IMR-90 (cell line): Measurements from ENCODE around the gene TMEM72. TPM values are rescaled to one million over a fixed set of nuclear protein-coding genes. Genes with fewer than 3 reads are reported as not detected.

Experiments
- ATAC-seq: fragments of 200-7000 bp; cut with Tn5 transposase; 2 replicates; pipeline ENCODE4 v1.9.1; 2020; ENCODE audit warnings: low read depth, mild to moderate bottlenecking, moderate library complexity
- BruUV-seq: library from RNA; stranded (reverse); fragments of 400-500 nt; replicated peaks from 2 replicates; lab custom pipeline; 2021; lab: Mats Ljungman, UMichigan
- CTCF ChIA-PET: fragments of 300-600 bp; formaldehyde crosslinking; extraction: SDS; loops from one replicate; lab custom pipeline; 2021; ENCODE audit warnings: antibody characterized with exemption; lab: Yijun Ruan, JAX
- POLR2A ChIA-PET: fragments of 300-600 bp; sonication (Branson Sonifier 250); formaldehyde crosslinking; loops from one replicate; lab custom pipeline; 2022; ENCODE audit warnings: antibody characterized with exemption; ENCODE audit not compliant: unreplicated experiment; lab: Charles Lee
- DNase-seq: peaks from one replicate; pipeline ENCODE4 v3.0.0; 2013
- H2AFZ ChIP-seq: replicated peaks from 2 replicates; pipeline ENCODE3; 2013; ENCODE audit warnings: low read length, mild to moderate bottlenecking; ENCODE audit not compliant: poor library complexity
- H2AK5ac ChIP-seq: 2 replicates; pipeline ENCODE4 v1.6.1; 2013; ENCODE audit warnings: low read depth, low read length, inconsistent platforms
- H2AK9ac ChIP-seq: replicated peaks from 2 replicates; pipeline ENCODE3; 2013; ENCODE audit warnings: mild to moderate bottlenecking, low read depth, low read length, moderate library complexity; ENCODE audit not compliant: poor library complexity
- H2BK120ac ChIP-seq: 2 replicates; pipeline ENCODE4 v1.6.1; 2013; ENCODE audit warnings: low read depth, low read length, inconsistent platforms
- H2BK15ac ChIP-seq: 3 replicates; pipeline ENCODE4 v1.6.1; 2013; ENCODE audit warnings: low read depth, low read length, inconsistent platforms
- H2BK20ac ChIP-seq: 2 replicates; pipeline ENCODE4 v1.6.1; 2013; ENCODE audit warnings: low read depth, mild to moderate bottlenecking, inconsistent platforms, low read length, moderate library complexity
- H2BK5ac ChIP-seq: 2 replicates; pipeline ENCODE4 v1.6.1; 2013; ENCODE audit warnings: mild to moderate bottlenecking, low read depth, low read length, inconsistent platforms; ENCODE audit not compliant: poor library complexity, severe bottlenecking
- H3K14ac ChIP-seq: replicated peaks from 2 replicates; pipeline ENCODE4 v1.6.1; 2013; ENCODE audit warnings: low read depth, low read length, inconsistent platforms
- H3K18ac ChIP-seq: 2 replicates; pipeline ENCODE4 v1.6.1; 2013; ENCODE audit warnings: low read depth, low read length, control low read depth
- H3K23ac ChIP-seq: 2 replicates; pipeline ENCODE4 v1.6.1; 2013; ENCODE audit warnings: low read depth, low read length, inconsistent platforms
- H3K27ac ChIP-seq: 2 replicates; pipeline ENCODE4 v1.5.1; 2013; ENCODE audit warnings: mild to moderate bottlenecking, control low read depth, low read length; ENCODE audit not compliant: insufficient read depth
- H3K27me3 ChIP-seq: 2 replicates; pipeline ENCODE4 v1.6.1; 2013; ENCODE audit warnings: low read length; ENCODE audit not compliant: control insufficient read depth, insufficient read depth
- H3K36me3 ChIP-seq: 2 replicates; pipeline ENCODE4 v1.6.1; 2013; ENCODE audit warnings: low read length, mixed read lengths; ENCODE audit not compliant: control insufficient read depth, insufficient read depth
- H3K4ac ChIP-seq: 2 replicates; pipeline ENCODE4 v1.6.1; 2013; ENCODE audit warnings: low read depth, low read length, inconsistent platforms
- H3K4me1 ChIP-seq: 2 replicates; pipeline ENCODE4 v1.6.1; 2013; ENCODE audit warnings: low read length, mixed read lengths; ENCODE audit not compliant: control insufficient read depth, insufficient read depth
- H3K4me2 ChIP-seq: 2 replicates; pipeline ENCODE4 v1.6.1; 2013; ENCODE audit warnings: low read depth, mild to moderate bottlenecking, control low read depth, low read length, moderate library complexity
- H3K4me3 ChIP-seq: 2 replicates; pipeline ENCODE4 v1.5.1; 2013; ENCODE audit warnings: low read depth, mild to moderate bottlenecking, control low read depth, low read length, moderate library complexity; ENCODE audit not compliant: insufficient read depth
- H3K56ac ChIP-seq: 2 replicates; pipeline ENCODE4 v1.6.1; 2013; ENCODE audit warnings: low read length, inconsistent platforms; ENCODE audit not compliant: insufficient read depth; ENCODE audit errors: extremely low read depth
- H3K79me1 ChIP-seq, 2 experiments: 2 replicates each; pipeline ENCODE4 v1.6.1; 2013; ENCODE audit warnings: low read length in 2 of 2, inconsistent platforms in 1 of 2, low read depth in 1 of 2
- H3K9ac ChIP-seq: 2 replicates; pipeline ENCODE4 v1.6.1; 2013; ENCODE audit warnings: low read depth, low read length, control low read depth
- H3K9me1 ChIP-seq: 2 replicates; pipeline ENCODE4 v1.6.1; 2013; ENCODE audit warnings: low read length, inconsistent platforms; ENCODE audit not compliant: insufficient read depth
- H3K9me3 ChIP-seq: 2 replicates; pipeline ENCODE4 v1.6.1; 2013; ENCODE audit warnings: low read length; ENCODE audit not compliant: control insufficient read depth, insufficient read depth
- H4K20me1 ChIP-seq: 2 replicates; pipeline ENCODE4 v1.6.1; 2013; ENCODE audit warnings: low read length, inconsistent platforms; ENCODE audit not compliant: insufficient read depth
- H4K5ac ChIP-seq: 2 replicates; pipeline ENCODE4 v1.6.1; 2013; ENCODE audit warnings: mild to moderate bottlenecking, low read depth, low read length, control low read depth
- H4K8ac ChIP-seq, 2 experiments: 2 replicates each; pipeline ENCODE4 v1.6.1; 2013; ENCODE audit warnings: low read depth in 2 of 2, low read length in 2 of 2, control low read depth in 1 of 2, inconsistent platforms in 1 of 2
- H4K91ac ChIP-seq: 2 replicates; pipeline ENCODE4 v1.6.1; 2013; ENCODE audit warnings: low read depth, low read length, inconsistent platforms; ENCODE audit not compliant: insufficient read depth
- BHLHE40 ChIP-seq: fragments of 150-350 bp; IDR thresholded peaks from 2 replicates; pipeline ENCODE4 v1.6.1; 2016; ENCODE audit warnings: mild to moderate bottlenecking, low read depth, low read length
- CHD1 ChIP-seq: IDR thresholded peaks from 2 replicates; pipeline ENCODE4 v1.6.1; 2012; ENCODE audit warnings: low read depth, low read length, improper control_type of control experiment
- NFE2L2 ChIP-seq: fragments of 150-350 bp; IDR thresholded peaks from 2 replicates; pipeline ENCODE4 v1.6.1; 2016; ENCODE audit warnings: low read depth, mild to moderate bottlenecking, low read length
- RAD21 ChIP-seq: IDR thresholded peaks from 2 replicates; pipeline ENCODE4 v1.6.1; 2012; ENCODE audit warnings: low read length, improper control_type of control experiment
- RCOR1 ChIP-seq: IDR thresholded peaks from 2 replicates; pipeline ENCODE4 v1.6.1; 2012; ENCODE audit warnings: mild to moderate bottlenecking, low read length, improper control_type of control experiment; ENCODE audit not compliant: insufficient replicate concordance
- SMC3 ChIP-seq: fragments of 150-350 bp; IDR thresholded peaks from 2 replicates; pipeline ENCODE4 v1.6.1; 2016; ENCODE audit warnings: low read depth, mild to moderate bottlenecking, antibody characterized with exemption, low read length, moderate library complexity
- WGBS, 2 experiments: methylation state at CpG; one replicate each; pipeline versions ENCODE4 v1.1.5 to v1.1.7; 2013; ENCODE audit warnings: missing lambda C conversion rate in 2 of 2; ENCODE audit not compliant: insufficient read length in 1 of 2; ENCODE audit errors: extremely low coverage in 2 of 2; 5-methylcytosine and 5-hydroxymethylcytosine counted together
- dilution Hi-C: fragments of 300-500 bp; cut with HindIII; formaldehyde crosslinking; loops from one replicate; pipeline ENCODE4 v1.14.3; 2018; ENCODE audit warnings: low sequenced_read_pairs; ENCODE audit not compliant: unreplicated experiment
- in situ Hi-C: fragments of 300-500 bp; cut with MboI; formaldehyde crosslinking; loops from 3 replicates; pipeline ENCODE4 v1.14.3; 2019; ENCODE audit warnings: low sequenced_read_pairs, inconsistent platforms, mixed read lengths
- intact Hi-C: fragments of 100-400 bp; cut with micrococcal nuclease; formaldehyde crosslinking; loops from 2 replicates; pipeline ENCODE4 v1.10.0; 2022
- polyA plus RNA-seq, 3 experiments: library from polyadenylated mRNA; depleted of rRNA; stranded (reverse); fragments of >200 nt; gene quantifications; 2 replicates each; pipeline ENCODE4 v1.2.3, GENCODE V29; 2012; ENCODE audit warnings: low replicate concordance in 1 of 3
- total RNA-seq: library from RNA; depleted of rRNA; stranded (reverse); fragments of >200 nt; gene quantifications from 2 replicates; pipeline ENCODE4 v1.2.3, GENCODE V29; 2012
- TF ChIP-seq, protein P1 (sequence below): fragments of 150-350 bp; IDR thresholded peaks from 2 replicates; pipeline ENCODE4 v1.6.1; 2017; ENCODE audit warnings: mild to moderate bottlenecking, antibody characterized with exemption, low read length, low read depth
- TF ChIP-seq, protein P2 (sequence below): fragments of 150-350 bp; IDR thresholded peaks from 2 replicates; pipeline ENCODE4 v1.6.1; 2016; ENCODE audit warnings: low read depth, mild to moderate bottlenecking, low read length, moderate library complexity, borderline replicate concordance

The TMEM72 gene
- total and polyA plus RNA-seq, 2 of the 4 experiments (the other 2 are of a cell fraction) = not detected

DNA sequence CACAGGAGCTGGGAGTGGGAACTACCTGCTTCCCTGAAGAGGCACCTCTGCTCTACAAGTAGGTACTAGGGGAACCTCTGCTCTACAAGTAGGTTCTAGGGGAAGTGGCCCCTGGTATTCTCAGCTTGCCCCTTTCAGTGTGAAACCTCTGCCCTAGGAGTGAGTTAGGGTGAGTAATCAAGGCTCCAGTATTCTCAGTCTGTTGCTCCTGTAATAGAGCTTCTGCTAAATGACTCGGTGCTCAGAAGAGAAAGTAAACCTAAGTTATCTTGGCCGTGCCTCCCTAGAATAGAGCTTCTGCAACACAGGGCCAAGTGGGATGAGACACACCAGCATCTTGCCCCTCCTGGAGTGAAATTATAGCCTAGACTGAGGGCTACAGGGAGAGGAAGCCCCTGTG, 35.1 kb downstream of the TMEM72 start:
- ChIA-PET POLR2A (interaction anchor here (0.6 kb wide), 1 partner anchor 1812 kb away, joined by 3 read pairs; no protein-coding TSS in a partner anchor), CTCF (interaction anchor here (0.6 to 1.1 kb wide), 2 partner anchors 14 to 1947 kb away, joined by 3 to 4 read pairs; no protein-coding TSS in a partner anchor)
- H2AK5ac ChIP-seq = no peak overlapping the region
- H2BK120ac ChIP-seq = no peak overlapping the region
- no peak overlapping the region for H3K14ac ChIP-seq
- dilution Hi-C loops = no loop called here
- no peak overlapping the region for H3K9ac ChIP-seq
- H3K27me3 ChIP-seq = no peaks in the 10 kb centered on the region
- in situ Hi-C loops = no loop called here
- TF ChIP-seq, protein P1, sequence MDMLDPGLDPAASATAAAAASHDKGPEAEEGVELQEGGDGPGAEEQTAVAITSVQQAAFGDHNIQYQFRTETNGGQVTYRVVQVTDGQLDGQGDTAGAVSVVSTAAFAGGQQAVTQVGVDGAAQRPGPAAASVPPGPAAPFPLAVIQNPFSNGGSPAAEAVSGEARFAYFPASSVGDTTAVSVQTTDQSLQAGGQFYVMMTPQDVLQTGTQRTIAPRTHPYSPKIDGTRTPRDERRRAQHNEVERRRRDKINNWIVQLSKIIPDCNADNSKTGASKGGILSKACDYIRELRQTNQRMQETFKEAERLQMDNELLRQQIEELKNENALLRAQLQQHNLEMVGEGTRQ = no peak
- no peak for TF ChIP-seq CHD1
- no peak for TF ChIP-seq NFE2L2
- no peak for TF ChIP-seq BHLHE40
- TF ChIP-seq, protein P2, sequence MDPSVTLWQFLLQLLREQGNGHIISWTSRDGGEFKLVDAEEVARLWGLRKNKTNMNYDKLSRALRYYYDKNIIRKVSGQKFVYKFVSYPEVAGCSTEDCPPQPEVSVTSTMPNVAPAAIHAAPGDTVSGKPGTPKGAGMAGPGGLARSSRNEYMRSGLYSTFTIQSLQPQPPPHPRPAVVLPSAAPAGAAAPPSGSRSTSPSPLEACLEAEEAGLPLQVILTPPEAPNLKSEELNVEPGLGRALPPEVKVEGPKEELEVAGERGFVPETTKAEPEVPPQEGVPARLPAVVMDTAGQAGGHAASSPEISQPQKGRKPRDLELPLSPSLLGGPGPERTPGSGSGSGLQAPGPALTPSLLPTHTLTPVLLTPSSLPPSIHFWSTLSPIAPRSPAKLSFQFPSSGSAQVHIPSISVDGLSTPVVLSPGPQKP = no peak
- no peak for TF ChIP-seq SMC3
- TF ChIP-seq RAD21 = no peak
- no peak for TF ChIP-seq RCOR1
- H3K18ac ChIP-seq = no peak overlapping the region
- no peaks in the 10 kb centered on the region for H3K36me3 ChIP-seq
- no peak overlapping the region for H3K4me3 ChIP-seq
- no peak overlapping the region for H4K8ac ChIP-seq
- H2BK20ac ChIP-seq = no peak overlapping the region
- no peaks in the 10 kb centered on the region for H3K79me1 ChIP-seq
- peak; percentile 79 for ATAC-seq
- H3K9me1 ChIP-seq = no peaks in the 10 kb centered on the region
- no peak overlapping the region; the same call in 1 of the 2 replicates for H3K4me2 ChIP-seq
- BruUV-seq = no TSS peak
- H2BK5ac ChIP-seq = no peak overlapping the region
- H2AK9ac ChIP-seq = no peak overlapping the region
- no peak overlapping the region for H3K27ac ChIP-seq
- WGBS, 2 experiments = no CpG with 5 or more reads among the region's 2 CpGs
- no peak overlapping the region for H3K23ac ChIP-seq
- DNase-seq = peak; percentile 63
- H4K91ac ChIP-seq = no peak overlapping the region
- peaks cover 3% of the 10 kb centered on the region; the same call in 1 of the 2 replicates for H3K4me1 ChIP-seq
- H2BK15ac ChIP-seq = no peak overlapping the region
- no peak overlapping the region for H3K56ac ChIP-seq
- H2AFZ ChIP-seq = no peak overlapping the region
- no peaks in the 10 kb centered on the region for H4K20me1 ChIP-seq
- no peak overlapping the region for H4K5ac ChIP-seq
- H3K9me3 ChIP-seq = peaks cover 2% of the 10 kb centered on the region; the same call in 1 of the 2 replicates
- intact Hi-C loops = no loop called here
- H3K4ac ChIP-seq = no peak overlapping the region
